Stimulated activated CD8-positive, alpha-beta memory T cell treated with anti-CD3 and anti-CD28 coated beads, Interleukin-4, amount 100 ng/mL, for 4 hours (primary cell): ENCODE data around the gene ZBTB20.

Experiments used
- DNase-seq, 2 donors: peaks; one replicate each; pipeline ENCODE4 v3.0.0-alpha.2; 2020; ENCODE audit warnings: low read depth in 2 of 2, low spot score in 1 of 2

The ZBTB20 gene

DNA sequence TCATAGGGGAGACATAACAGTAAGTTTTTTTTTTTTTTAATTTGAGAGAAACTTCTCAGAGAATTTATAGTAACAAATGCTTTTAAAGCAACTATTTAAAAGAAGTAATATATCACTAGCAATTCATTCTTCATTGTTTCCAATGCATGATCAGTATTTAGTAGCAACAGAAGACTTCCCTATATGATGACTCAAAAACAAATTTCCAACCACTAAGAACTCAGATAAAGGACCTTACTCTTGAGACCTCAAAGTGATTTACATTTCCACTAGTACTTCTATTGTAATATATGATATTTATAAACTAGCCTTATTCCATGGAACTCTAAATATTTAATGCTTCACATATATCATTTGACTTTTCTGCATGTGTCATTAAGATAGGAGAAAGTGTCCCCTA lies 356.3 kb downstream of the ZBTB20 start:
- no peak for DNase-seq

DNA sequence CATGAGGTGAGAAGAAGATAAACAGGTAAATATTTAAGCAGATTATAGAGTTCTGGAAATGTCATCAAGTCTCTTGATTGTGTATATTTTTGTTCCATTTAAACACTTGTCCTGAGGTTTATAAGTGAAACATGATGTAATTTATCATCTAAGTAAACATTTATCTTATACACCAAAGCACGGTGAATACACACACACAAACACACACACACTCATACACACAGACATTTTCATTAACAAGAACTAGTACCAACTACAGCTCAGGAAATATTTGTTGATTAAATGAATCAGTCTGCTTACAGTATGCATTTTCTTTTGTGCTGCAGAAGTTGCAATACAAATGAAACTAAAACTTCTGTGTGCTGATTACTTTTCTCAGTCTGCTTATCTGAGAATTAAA lies 357.3 kb downstream of the ZBTB20 start:
- no peak for DNase-seq

DNA sequence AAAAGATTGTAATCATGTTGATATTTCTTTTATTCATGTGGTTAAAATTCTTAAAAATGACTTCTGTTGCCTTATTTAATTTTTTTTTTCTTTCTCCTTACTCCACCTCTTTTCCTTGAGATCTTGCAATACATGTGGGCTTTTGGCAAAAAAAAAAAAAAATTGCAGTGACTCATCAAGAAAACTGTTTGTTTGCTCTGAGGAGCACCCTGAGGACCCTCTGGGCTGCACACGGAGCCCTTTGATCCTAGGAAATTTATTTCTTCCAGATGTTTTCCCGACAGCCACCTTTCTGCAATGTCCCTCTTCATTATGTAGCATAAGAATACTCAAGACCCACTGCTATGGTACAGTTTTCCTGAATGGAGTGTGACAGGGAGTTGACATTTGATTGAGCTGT lies 371.7 kb downstream of the ZBTB20 start:
- no peak for DNase-seq

DNA sequence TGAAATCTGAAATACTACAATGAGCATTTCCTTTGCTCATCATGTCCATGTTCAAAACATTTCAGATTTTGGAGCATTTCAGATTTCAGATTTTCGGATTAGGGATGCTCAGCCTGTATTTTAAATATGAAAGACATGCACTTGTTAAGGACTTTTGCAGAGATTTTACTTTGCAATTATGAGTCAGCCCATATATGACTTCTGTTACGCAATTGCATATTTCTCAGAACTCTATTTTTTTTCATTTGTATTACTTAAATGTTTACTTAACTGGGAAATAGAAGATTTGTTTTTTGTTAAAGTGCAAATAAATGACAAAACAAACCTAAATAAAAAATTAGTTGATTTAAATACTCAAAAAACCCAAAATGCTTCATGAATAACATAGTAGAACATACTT lies 376.2 kb downstream of the ZBTB20 start:
- no peak for DNase-seq

DNA sequence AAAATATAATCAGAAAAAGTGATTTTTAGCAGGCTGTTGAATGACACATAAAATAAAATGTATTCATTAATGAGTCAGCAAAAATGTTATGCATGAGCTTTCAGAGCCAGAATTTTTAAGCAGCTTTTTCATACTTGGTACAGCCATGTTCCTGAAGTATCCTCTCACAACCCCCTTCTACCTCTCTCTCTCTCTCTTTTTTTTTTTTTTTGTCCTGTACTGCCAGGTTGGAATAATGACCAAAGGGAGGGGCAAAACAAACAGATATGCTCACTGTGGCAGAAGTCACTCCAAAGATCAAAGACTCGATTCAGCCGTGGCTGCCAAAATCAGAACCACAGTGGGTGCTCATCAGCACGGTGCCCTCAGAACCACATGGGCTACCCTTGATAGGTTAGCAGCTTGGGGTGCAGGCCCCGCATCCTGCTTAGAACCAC lies 383.0 kb downstream of the ZBTB20 start:
- DNase-seq, result no peak

DNA sequence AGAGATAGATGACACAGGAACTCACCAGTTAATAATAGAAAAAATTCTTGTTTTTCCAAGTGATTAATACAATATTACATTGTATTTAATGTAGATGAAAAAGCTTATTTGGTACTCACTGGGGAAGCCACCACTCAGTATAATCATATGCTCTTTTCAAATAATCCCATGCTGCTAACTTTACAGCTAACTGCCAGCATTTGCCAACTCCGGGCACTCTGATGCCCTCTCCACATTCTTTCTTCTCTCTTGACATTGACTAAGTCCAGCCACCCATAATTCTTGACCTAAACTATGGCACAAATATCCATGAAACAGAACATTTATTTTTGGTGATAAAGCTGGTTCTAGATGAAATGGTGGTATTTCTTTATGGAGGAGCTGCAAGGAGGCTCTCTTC lies 384.9 kb downstream of the ZBTB20 start:
- no peak for DNase-seq

DNA sequence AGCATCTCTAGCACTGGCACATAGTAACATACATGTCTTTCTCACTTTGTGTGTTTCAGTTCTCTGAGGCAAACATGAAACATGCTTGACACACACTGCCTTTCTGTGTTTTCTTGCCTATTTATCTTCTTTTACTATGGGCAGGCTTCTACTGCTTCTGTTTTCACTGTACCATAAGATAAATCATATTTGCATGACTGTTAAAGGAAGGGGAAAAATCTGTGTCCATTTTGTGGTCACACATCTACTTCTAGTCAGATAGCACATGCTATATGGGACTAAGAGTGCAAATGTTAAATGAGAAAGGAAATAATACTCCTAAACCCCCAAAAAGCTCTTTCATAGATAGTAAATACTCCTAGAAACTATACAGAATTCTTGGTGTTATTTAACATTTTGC lies 386.4 kb downstream of the ZBTB20 start:
- no peak for DNase-seq

DNA sequence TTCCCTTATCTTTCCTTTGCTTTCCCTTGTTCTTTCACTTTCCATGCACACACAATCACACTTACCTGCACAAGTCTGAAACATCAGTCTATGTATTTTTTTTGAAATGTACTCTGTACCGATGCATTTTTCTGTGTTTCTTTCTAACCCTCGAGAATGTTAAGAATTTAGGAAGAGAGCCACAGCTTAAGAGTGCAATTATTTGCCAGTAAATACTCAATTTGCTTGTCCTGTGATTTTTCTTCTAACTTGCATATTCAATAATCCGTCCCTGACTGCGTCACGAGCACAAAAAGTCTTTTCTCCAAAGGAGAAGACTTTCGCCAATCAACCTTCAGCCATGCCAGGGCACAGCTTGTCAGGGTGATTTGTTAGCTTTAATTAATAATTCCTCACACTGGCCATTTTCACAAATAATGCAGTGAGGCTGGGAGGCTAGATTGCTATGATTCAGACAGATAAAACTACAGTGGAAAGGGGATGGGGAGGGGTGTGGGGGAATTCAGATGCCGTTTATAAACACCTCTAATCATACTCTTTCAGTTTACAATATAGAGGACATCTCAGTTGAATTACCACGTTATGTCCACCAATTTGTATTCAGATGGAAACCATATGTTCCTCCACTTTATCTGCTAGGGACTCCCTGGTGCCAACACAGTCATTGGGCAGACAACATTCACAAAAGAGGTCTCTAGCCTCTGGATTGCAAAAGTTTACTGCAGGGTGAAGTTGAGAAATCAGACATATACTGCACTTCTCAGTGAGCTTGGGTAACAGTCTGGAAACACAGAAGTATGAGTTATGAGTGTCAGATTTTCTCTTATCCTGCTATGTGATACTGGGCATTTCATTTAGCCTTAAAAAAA lies 388.0 kb downstream of the ZBTB20 start:
- DNase-seq, result no peak

DNA sequence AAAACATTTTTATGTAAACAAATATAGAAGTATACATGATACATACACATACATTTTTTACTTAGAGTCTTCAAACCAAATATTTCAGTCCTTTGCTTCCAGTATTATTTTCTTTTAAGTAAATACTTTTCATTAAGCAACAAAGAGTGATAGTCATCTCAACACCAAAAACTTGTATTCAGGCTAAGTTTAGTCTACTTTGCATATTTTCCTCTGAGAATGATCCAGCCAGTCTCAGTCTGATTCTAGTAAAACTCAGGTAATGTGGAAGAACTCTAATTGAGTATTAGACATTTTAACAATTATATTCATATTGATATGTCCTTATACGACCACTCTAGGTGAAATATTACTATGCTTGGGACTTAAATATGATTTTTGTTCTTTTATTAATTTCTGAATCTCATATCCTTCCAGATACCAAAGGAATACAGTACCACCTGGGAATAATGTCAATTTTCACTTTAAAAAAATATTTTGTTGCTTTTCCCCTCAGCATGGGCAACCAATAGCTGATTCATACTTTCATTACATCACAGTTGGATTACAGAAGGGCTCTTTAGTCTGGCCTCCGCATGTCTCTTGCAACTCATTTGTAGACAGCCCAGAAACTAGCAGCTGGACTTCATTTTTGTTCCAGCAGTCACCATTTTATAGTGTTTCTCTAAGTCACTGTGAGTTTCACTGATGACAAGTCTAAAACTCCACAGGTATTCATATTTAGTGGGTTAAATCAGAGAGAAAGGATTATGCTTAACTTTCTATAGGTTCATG lies 390.4 kb downstream of the ZBTB20 start:
- DNase-seq, result no peak

DNA sequence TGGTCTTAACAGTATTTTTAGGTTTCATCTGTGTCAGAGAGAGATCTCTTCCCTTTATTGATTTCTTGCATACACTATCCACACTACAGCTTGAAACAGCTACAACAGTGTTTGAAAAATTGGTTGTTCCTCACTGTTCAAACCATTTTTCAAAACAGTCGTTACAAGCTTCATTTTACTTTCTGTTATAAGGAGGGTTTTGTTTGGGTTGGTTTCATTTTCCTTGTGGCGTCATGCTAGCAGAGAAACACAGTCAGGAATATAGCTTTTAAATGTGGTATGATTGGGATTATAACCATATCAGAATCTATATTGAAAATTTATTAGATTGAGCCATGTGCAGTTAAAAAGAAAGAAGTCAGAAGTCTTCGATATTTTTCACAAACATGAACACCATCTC lies 400.6 kb downstream of the ZBTB20 start:
- no peak for DNase-seq

DNA sequence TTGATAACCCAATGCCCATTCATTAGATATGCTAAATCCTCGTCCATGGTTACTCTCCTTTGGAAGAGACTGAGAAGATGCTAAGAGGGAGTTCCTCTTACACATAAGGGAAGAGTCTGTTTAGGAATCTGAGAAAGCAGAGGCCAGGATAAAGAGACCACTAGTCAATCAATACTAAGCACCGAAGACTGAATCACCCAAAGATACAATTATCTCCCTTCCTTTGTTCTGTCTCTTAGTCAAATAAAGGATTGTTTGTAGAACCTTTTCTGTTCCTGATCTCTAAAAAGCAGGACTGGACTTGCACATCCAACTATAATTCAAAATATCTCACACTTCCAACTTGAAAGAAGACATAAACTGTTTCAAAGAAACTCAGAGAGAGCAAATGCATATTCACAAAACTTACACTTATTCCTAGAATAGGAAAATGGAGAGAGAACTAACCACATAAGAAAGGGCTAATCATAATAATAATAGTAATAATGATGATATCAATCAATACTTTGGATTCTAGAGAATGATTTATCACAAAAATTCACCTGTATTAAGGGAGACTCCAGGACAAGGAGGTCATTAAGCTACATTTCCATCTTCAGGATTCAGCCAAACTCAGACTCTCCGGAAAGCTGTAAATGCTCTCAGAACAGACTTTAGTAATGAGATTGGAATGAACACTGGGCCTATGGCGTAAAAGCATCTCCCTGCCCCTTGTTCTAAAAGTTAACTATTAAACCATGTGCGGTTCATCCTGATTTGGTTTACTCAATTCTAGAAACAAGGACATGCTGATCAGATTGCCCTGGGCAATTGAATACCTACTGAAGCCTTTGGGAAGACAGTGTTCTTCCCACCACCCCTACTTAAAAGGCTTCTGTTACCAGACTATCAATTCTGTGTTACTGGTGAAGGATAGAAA lies 401.5 kb downstream of the ZBTB20 start:
- DNase-seq, result no peak

DNA sequence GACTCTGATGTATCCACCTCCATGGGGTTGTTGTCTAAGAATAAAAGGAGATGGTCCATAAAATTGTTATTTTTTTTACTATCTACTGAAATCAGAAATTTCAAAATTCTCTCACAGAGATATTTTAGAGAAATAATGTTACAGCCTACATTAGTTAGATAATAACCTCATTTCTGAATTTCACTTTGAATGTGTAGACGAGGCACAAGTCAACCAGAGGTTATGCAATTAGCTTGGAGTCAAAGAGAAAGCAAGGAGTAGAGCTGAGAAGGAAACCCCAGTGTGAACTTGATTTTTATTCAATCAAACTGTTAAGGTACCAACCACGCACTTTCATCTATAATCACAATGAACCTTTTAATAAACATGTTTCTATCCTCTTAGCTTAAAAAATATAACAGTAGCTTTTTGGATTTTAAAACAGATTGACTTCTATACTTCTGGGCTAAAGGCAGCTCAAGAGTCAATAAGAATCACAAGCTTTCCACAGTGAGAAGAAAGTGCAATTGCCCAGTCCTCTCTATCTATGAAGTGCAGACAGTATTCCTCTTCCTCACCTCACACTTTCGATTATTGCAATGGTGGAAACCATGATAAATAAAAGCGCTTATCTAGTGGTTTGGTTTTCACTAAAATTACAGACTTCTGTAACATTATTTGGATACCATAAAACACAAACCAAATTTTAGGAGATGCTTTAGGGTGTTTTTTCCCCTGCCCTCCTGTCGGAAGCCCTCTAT lies 403.2 kb downstream of the ZBTB20 start:
- DNase-seq, result no peak

DNA sequence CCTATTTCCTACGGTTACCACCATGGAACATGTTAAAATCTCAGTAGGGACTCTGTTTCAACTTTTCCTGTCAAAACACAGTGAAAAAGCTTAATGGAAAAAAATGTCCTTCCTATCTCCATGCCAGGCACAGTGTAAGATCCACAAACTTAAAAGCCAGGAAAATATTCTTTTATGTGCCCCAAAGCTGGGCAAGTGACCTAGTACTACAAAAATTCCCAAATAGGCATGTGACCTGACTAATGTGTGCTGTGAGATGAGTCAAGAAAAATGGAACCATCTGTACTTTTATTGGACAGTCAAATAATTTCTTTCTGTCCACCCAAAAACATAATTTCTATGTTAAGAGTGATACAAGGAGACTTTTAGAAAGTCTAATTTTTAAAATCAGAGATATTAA lies 406.0 kb downstream of the ZBTB20 start:
- no peak for DNase-seq

DNA sequence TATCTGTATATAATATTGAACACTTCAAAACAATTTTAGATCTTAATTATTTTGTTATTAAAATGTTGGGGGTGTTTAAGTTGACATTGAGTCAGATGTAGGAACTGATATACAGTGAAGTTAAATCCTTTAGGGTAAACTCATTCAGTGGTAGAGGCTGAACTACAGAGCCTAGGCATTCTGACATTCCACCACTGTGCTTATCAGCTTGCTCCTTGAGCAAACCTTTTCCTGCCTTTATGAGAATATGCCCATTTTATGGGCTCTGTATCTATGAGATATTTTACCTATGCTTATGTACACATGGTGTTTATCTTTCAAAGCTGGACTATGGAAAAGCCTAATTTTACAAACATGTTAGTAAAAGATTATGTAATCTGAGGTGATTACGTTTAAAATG lies 407.5 kb downstream of the ZBTB20 start:
- no peak for DNase-seq

DNA sequence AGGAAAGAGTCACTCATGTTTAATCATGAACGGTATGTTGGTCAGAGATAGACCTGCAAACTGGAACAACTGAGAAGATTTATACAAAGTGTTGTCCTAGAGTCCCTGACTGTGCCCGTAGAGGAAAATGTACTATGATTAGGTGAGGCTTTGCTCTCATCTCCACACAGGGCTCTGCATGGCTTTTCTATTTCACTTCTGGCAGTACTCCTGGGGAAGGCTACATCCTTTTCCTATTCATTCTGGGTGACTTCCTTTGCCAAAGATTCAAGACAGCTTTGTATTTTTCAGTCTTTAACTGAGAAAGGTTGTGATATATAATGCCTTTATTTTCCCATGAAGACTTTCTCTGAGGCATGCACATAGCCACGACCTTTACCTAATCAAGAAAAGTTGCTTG lies 414.7 kb downstream of the ZBTB20 start:
- no peak for DNase-seq

DNA sequence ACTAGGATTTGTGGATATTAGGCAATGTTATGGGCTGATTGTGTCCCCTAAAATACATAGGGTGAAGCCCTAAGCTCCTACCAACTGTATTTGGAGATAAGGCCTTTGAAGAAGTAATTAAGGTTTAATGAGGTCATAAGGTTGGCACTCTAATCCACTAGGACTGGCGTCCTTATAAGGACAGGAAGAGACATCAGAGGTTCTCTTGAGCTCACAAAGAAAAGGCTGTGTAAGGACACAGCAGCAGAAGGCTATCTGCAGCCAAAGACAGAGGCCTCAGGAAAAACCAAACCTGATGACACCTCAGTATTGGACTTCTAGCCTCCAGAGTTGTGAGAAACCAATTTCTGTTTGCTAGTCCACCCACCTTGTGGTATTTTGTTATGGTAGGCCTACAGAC lies 416.7 kb downstream of the ZBTB20 start:
- no peak for DNase-seq

DNA sequence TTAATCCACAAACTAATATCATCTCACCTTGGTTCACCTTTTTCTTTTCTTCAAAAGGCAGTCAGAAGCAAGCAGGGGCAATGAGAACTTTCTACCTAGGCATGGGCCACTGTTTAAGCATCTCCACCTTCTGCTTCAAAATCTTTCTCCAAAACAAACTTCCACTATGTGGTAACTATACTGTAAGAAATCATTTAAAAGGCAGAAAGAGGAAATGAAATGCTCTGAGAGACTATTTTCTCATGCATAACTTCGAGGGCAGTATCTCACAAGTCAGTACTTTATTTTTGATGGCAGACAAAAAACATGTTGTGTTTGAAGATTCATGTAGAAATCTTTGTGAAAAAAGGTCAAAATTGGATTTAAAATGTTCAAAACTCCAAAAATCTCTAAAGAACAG lies 419.7 kb downstream of the ZBTB20 start:
- DNase-seq, result no peak

DNA sequence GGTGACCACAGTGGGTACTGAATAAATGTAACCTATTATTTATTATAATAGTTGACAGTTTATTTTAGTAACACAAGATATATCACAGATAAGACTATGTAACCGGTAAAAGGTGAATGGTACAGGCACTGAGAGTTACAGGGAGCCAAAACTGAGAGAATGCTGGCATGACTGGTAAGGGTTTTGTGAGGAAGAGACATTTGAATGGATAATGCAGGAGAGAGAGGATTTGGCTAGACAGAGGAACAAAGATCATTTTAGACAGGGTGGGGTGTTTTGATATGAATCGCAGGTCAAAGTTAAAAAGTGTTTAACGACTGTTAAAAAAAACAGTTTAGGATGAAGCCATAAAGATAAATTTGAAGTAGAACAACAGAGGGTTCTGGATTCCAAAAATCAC lies 421.1 kb downstream of the ZBTB20 start:
- no peak for DNase-seq

DNA sequence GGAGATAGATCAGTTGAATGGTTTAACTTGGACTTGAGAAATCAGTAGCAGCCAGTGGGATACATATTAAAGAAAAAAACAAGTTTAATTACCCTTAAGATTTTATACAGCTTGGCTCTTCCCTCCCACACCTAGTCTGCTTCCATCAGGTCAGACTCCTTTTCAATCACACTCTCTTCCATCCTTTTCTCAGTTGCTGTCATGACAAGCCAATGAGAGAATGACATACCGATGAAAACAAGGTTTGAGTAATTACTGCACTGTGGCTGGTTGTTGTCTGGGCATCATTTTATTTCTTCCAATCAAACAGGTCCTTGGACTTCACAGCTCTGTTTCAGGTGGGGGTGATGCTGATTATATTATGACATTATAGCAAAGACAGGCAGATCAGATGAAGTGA lies 424.6 kb downstream of the ZBTB20 start:
- no peak for DNase-seq

DNA sequence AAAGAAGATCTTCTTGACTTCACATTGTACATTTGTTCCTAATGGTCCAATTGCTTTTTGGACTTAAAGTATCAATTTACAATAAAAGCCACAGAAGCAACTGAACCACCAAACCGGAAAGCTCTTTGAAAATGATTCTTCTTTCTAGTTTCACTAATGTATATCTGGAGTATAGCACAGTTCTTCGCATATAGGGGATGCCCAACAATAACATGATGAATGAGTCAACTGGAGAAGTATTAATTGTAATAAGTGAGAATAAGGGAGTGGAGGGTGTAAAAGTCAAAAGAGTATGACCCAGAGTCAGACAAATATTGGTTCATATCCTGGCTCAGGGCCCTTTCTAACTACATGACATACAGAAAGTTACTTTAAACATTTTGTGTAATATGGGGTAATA lies 425.2 kb downstream of the ZBTB20 start:
- no peak for DNase-seq

DNA sequence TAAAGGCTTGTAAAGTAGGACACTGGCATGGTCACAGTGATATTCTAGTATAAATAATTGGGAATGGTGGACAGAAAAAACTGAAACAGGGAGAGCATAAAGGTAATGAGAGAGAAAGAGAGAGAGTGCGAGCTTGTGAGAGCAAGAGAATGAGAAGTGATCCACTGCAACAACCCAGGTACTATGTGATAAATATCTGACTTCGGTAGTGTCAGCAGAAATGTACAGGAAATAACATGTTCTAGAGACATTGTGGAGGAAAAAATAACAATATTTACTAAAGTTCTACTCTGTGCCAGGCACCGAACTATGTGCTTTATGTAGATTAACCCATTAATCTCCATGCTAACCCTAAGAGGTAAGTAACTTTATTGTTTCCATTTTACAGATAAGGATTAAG lies 425.9 kb downstream of the ZBTB20 start:
- DNase-seq, result no peak
